GM21717 (cell line): ENCODE data around the gene ARMC5.
"Not testable (repeated sequence)": the region's sequence is repeated elsewhere in the genome, so short reads cannot be mapped to it uniquely, and the experiment has no call there.

ENCODE experiments used
- ATAC-seq: cut with Tn5 transposase; IDR thresholded peaks from one replicate; pipeline ENCODE4 v1.9.1; 2021; ENCODE audit warnings: mild to moderate bottlenecking, moderate library complexity; ENCODE audit not compliant: unreplicated experiment

ARMC5 gene, protein sequence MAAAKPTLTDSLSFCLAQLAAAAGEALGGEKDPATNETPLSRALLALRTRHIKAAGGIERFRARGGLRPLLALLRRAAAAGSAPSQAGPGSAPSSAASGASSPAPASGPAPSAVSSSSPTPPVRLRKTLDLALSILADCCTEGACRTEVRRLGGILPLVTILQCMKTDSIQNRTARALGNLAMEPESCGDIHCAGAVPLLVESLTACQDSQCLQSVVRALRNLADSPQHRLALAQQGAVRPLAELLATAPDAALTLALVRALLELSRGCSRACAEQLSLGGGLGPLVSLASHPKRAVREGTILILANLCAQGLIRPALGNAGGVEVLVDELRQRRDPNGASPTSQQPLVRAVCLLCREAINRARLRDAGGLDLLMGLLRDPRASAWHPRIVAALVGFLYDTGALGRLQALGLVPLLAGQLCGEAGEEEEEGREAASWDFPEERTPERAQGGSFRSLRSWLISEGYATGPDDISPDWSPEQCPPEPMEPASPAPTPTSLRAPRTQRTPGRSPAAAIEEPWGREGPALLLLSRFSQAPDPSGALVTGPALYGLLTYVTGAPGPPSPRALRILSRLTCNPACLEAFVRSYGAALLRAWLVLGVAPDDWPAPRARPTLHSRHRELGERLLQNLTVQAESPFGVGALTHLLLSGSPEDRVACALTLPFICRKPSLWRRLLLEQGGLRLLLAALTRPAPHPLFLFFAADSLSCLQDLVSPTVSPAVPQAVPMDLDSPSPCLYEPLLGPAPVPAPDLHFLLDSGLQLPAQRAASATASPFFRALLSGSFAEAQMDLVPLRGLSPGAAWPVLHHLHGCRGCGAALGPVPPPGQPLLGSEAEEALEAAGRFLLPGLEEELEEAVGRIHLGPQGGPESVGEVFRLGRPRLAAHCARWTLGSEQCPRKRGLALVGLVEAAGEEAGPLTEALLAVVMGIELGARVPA

DNA sequence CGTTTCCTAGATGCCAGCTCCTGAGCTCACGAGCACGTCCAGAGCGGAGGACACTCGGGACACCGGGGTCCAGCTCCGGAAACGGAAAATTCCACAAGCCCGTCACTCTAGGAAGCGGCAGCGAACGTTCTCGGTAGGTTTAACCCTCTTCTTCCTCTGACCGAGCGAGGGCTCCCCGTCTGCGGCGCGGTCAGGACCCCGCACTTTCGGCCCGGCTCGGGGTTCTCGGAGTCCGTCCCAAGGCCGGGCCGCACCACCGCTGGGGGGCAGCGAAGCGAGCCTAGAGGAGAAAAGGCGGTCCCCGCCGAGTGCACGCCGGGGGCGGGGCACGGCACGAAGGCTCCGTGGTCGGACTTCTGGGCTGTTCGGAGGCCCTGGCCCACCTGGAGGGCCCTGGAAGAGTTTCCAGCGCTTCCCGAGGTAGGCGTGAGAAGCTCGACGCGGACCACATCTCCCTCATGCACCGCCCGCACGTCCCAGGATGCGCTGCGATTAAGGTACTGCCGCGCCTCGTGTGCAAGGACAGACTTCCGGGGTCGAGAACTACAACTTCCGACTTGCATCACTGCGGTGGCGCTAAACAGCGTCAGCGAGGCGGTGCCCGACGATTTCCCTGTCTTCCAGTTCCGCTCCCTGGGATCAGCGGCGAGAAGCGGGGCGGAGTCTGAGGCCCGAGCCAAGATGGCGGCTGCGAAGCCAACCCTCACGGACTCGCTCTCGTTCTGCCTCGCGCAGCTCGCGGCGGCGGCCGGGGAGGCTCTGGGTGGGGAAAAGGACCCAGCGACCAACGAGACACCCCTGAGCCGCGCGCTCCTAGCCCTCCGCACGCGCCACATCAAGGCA, at the start of gene ARMC5:
Gene ARMC5 (plus strand): TSS at position 658 of the 843 bp plus-strand sequence. CDS start 24 bp downstream, at position 682.
- peak; percentile 68 for ATAC-seq

DNA sequence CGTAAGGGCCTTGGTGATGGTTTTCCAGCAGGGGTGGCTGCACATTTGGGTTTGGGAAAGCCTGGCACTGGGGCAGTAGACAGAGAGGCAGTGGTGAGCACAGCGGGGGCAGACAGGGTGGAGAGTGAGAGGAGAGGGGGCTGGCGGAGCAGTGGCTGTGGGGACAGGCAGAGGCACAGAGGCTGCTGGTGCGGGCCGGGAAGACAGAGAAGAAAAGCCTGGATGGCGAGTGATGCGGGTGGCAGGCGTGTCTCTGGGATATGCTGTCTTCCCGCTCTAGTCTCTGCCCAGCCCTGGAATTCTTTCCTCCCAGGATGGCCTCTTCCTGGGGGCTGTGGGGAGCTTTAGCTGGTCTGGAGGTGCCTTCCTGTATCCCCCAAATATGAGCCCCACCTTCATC, 49.2 kb upstream of the ARMC5 start:
- ATAC-seq: no peak

- no peak for ATAC-seq
Measured at GRCh38 chr16:31411024-31411844, 48.1 kb upstream of the ARMC5 start.

- ATAC-seq: no peak
Measured at GRCh38 chr16:31412750-31413149, 46.6 kb upstream of the ARMC5 start.

- no peak for ATAC-seq
Measured at GRCh38 chr16:31413381-31413780, 45.9 kb upstream of the ARMC5 start.

DNA sequence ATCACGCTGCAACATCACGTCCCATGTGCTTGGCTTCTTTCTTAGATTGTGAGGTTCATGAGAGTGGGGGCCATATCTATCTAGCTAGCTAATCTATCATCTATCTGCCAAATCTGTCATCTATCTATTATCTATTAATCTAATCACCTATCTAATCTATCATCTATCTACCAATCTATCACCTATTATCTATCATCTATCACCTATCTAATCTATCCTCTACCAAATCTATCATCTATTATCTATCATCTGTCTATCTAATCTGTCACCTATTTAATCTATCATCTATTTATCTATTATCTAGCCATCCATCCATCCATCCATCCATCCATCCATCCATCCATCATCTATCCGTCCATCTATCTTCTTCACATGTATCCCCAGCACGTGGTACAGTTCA, 45.4 kb upstream of the ARMC5 start:
- no peak for ATAC-seq

GRCh38 chr16:31414706-31415105, 44.6 kb upstream of the ARMC5 start:
- ATAC-seq: no peak

GRCh38 chr16:31416371-31416770, 42.9 kb upstream of the ARMC5 start:
- ATAC-seq: no peak

GRCh38 chr16:31417036-31417435, 42.3 kb upstream of the ARMC5 start:
- not testable (repeated sequence) for ATAC-seq

- no peak for ATAC-seq
Measured at GRCh38 chr16:31417916-31418315, 41.4 kb upstream of the ARMC5 start.

GRCh38 chr16:31420037-31420436, 39.3 kb upstream of the ARMC5 start:
- ATAC-seq: no peak

GRCh38 chr16:31421587-31421986, 37.7 kb upstream of the ARMC5 start:
- no peak for ATAC-seq

GRCh38 chr16:31423241-31423640, 36.1 kb upstream of the ARMC5 start:
- ATAC-seq: no peak

DNA sequence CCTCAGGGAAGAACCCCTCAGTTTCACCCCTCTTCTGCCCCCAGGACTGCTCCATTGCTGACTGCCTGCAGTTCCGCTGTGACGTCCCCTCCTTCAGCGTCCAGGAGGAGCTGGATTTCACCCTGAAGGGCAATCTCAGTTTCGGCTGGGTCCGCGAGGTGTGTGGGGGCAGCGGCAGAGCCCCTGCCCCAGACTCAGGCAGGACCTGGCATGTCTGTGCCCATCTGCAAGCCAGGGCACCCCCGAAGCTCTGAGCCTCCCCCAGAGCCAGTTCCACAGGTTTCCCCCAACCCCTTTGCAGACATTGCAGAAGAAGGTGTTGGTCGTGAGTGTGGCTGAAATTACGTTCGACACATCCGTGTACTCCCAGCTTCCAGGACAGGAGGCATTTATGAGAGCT, 35.5 kb upstream of the ARMC5 start:
- no peak for ATAC-seq

DNA sequence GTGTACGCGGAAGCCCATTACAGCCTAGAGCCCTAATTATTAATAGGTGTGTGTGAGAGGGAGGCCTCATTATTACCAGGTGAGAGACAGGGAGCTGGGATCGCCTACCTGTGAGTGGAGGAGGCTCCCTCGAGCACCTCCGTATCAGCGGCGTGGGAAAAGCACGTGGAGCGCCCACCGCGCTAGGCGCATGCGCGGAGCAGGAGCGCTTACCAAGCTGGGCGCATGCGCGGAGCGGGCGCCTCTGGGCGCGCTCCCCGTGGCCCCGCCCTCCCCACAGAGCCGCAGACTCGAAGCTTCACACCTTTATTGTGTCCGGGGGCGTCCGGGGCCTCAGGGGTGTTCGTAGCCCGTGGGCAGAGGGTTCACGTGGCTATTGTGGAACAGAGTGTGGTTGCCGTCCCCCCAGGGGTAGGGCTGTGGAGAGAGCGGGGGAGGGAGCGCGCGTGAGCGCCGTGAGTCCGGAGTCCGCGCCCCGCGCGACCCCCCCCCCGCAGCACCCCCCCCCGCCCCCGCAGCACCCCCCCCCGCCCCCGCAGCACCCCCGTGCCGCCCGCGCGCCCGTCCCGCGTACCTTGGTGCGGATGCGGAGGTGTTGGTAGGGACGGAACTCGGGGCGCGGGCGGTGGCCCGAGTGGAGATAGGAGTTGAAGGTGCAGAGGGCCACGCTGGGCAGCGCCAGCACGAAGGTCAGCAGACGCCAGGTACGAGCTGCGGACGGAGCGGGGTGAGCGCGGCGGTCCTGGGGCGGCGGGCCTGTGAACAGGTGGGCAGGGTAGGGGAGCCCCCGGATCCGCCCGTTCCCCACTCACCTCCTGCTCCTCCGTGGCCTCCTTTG, 31.6 kb upstream of the ARMC5 start:
- ATAC-seq: no peak

- ATAC-seq: no peak
Measured at GRCh38 chr16:31428279-31428597, 31.1 kb upstream of the ARMC5 start, which contains the start of gene COX6A2. TSS of gene COX6A2 (minus strand) at chr16:31428360. CDS start at chr16:31428325, 35 bp downstream.

DNA sequence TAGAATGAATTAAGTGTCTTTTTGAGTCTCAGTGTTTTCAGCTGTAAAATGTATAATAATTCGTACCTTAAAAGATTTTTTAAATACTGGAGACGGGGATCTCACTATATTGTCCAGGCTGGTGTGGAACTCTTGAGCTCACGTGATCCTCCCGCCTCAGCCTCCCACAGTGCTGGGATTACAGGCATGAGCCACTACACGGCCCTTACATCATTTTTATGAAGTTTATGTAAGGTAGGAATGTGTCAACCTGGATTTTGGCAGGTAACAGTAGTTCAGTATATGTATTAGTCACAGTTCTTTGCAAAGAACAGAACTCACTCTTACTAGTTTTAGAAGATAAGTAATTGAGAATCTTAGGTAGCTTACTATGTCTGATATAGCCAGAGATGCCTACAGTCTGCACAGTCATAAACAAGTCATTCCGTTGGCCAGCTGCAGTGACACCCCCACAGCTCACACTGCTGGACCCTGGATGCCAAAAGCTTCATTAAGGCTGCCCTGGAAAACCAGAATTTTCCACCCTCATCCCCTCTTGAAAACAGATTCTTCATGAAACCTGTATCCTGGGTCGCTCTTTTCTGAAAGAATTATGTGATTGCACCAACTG, 30.6 kb upstream of the ARMC5 start:
- no peak for ATAC-seq

GRCh38 chr16:31429314-31429713, 30.0 kb upstream of the ARMC5 start:
- ATAC-seq: no peak

DNA sequence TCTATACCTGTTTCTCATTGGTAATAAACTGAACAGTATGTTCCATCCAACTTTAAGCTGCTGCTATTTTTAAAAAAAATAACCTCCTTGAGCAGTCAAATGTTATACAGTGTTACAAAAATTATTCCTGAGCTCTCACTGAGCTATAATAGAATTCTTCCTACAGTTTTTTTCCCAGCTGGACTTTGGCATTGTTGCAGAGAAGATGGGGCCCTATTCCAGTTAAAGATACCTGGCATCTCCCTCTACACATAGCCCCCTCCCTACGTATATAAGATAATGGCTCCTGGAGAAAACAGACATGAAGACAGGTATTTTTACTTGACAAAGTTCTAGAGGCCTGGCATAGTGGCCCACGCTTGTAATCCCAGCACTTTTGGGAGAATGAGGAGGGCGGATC, 29.5 kb upstream of the ARMC5 start:
- no peak for ATAC-seq
